Measurements from ENCODE around the gene CYP3A4. TPM values are rescaled to one million over a fixed set of nuclear protein-coding genes. Genes with fewer than 3 reads are reported as not detected.

The CYP3A4 gene
- total and polyA plus RNA-seq, 2 of the 13 experiments (the other 11 are each of a cell fraction or from before 2014, with no cell fraction given), result 0.11 to 0.24 TPM

- TF ChIP-seq HOXD1 (CRISPR knock-in tag; IDR thresholded peaks at IDR 0.05), result no peak
- TF ChIP-seq FOXM1 (CRISPR knock-in tag; IDR thresholded peaks at IDR 0.05), result no peak
- no peak for TF ChIP-seq ZNF644 (CRISPR knock-in tag; IDR thresholded peaks at IDR 0.05; ENCODE audit: low read depth)
- no peak for TF ChIP-seq ARID2 (CRISPR knock-in tag; IDR thresholded peaks at IDR 0.05; ENCODE audit: borderline replicate concordance)
- no peak for TF ChIP-seq ZNF34 (CRISPR knock-in tag; IDR thresholded peaks at IDR 0.05; ENCODE audit: borderline replicate concordance)
- no peak for TF ChIP-seq DR1 (CRISPR knock-in tag; IDR thresholded peaks at IDR 0.05)
- TF ChIP-seq ZNF75D (CRISPR knock-in tag; IDR thresholded peaks at IDR 0.05; ENCODE audit: borderline replicate concordance), result no peak
- no peak for TF ChIP-seq ATF7-NPFF (CRISPR knock-in tag; IDR thresholded peaks at IDR 0.05; ENCODE audit: low read depth)
These were observed 41.5 kb upstream of the CYP3A4 start (continued) for GRCh38 chr7:99825452-99825851.

- no peaks in the 10 kb centered on the region for H3K79me2 ChIP-seq (ENCODE audit: insufficient read depth, low read length)
- H3K4me1 ChIP-seq (ENCODE audit: insufficient read depth, low read length), result peaks cover 77% of the 10 kb centered on the region
- H2AFZ ChIP-seq (ENCODE audit: low read length), result no peak overlapping the region
- BruUV-seq (replicated peaks), result no TSS peak
- TF ChIP-seq NPAS2 (CRISPR knock-in tag; IDR thresholded peaks at IDR 0.05; ENCODE audit: borderline replicate concordance) (no peak), ZNF687 (CRISPR knock-in tag; IDR thresholded peaks at IDR 0.05) (peak; percentile 31; the same call in 1 of the 2 replicates), ZNF12 (CRISPR knock-in tag; IDR thresholded peaks at IDR 0.05) (0 out of 2 replicates have a peak, but pooled peaks have one; percentile 18)
- H3K9me3 ChIP-seq (ENCODE audit: low read length), result no peaks in the 10 kb centered on the region
- ChIA-PET CTCF (ENCODE audit: low intra/inter-chr PET ratio, low total read pairs) (no interaction called here), POLR2A (interaction anchor here (1.0 kb wide), 1 partner anchor 130 kb away, joined by 3 read pairs; no protein-coding TSS in a partner anchor)
- H3K27me3 ChIP-seq (ENCODE audit: control insufficient read depth in 1 of 2, insufficient read depth in 2 of 2, low read length in 2 of 2), result no peaks in the 10 kb centered on the region
- DNase-seq (ENCODE audit: low spot score), result no peak
- no peak overlapping the region for H3K27ac ChIP-seq (ENCODE audit: extremely low read length, insufficient read depth, low read length)
- no peak overlapping the region for H3K9ac ChIP-seq (ENCODE audit: insufficient read depth, low read depth, low read length)
- no peak overlapping the region for H3K4me3 ChIP-seq (replicated peaks in 1 of 3; ENCODE audit: insufficient read depth in 1 of 3, low read depth in 2 of 3, low read length in 3 of 3)
- no peak for FAIRE-seq
- no peak for ATAC-seq
- H3K36me3 ChIP-seq (replicated peaks in 1 of 2; ENCODE audit: control insufficient read depth in 1 of 2, insufficient read depth in 2 of 2, low read length in 2 of 2), result no peaks in the 10 kb centered on the region
- in situ Hi-C loops (cut with HindIII; ENCODE audit: extremely low pct_ligation_motif_present, low pct_unique_long_range_greater_than_20kb), result no loop called here
- no peaks in the 10 kb centered on the region for H4K20me1 ChIP-seq (ENCODE audit: insufficient read depth, low read length)
- H3K4me2 ChIP-seq (ENCODE audit: low read depth, low read length), result no peak overlapping the region
- intact Hi-C loops (cut with micrococcal nuclease; ENCODE audit: unreplicated experiment), result no loop called here
- 94% methylated on average over 1 of the region's 3 CpGs for WGBS (ENCODE audit: low lambda C conversion rate)
These were observed 40.1 kb upstream of the CYP3A4 start for GRCh38 chr7:99824091-99824490.

Data from HepG2 (cell line).